ENCODE results near the gene BABAM2. TPM values are rescaled to one million over a fixed set of nuclear protein-coding genes. Genes with fewer than 3 reads are reported as not detected.

Gene BABAM2
- total and polyA plus RNA-seq, 9 of the 15 experiments (the other 6 are each of a cell fraction or from before 2014, with no cell fraction given): 10.9 to 37.4 (median 25.6) TPM

DNA sequence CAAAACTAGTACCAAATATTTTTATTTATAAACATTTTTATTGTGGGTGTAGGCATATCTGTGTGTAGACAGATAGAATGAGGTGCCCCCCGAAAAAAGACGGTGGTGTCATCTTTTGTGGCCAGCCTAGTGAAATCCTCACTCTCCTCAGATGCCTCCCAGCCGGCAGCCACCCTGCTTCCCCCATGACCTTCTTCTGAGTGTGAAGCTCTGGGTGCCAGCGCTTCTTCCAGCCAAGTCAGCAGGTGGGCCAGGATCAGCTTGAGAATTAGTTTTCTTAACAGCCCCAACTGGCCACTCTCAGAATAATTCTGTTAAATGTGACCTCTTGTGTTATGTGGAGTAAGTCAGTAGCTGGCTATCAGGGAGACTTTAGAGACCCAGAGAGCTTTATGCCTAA, 272.5 kb downstream of the BABAM2 start:
- TF ChIP-seq THRAP3 (IDR thresholded peaks at IDR 0.05; ENCODE audit: borderline replicate concordance) (no peak), PKNOX1 (IDR thresholded peaks at IDR 0.05) (no peak)
- TF ChIP-seq, protein P1, sequence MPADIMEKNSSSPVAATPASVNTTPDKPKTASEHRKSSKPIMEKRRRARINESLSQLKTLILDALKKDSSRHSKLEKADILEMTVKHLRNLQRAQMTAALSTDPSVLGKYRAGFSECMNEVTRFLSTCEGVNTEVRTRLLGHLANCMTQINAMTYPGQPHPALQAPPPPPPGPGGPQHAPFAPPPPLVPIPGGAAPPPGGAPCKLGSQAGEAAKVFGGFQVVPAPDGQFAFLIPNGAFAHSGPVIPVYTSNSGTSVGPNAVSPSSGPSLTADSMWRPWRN (IDR thresholded peaks at IDR 0.05; ENCODE audit: low read depth): no peak
- no peak for ATAC-seq

More for the DNA sequence above, 272.5 kb downstream of the BABAM2 start:
- BruUV-seq (replicated peaks): no TSS peak
- CTCF ChIA-PET (ENCODE audit: low intra/inter-chr PET ratio): no interaction called here
- FAIRE-seq: no peak
- H3K4me2 ChIP-seq (ENCODE audit: insufficient read depth, low read length): no peak overlapping the region
- no peaks in the 10 kb centered on the region for H4K20me1 ChIP-seq (replicated peaks; ENCODE audit: control insufficient read depth, insufficient read depth, low read length)
- 43% methylated on average over 4 of the region's 4 CpGs for WGBS (ENCODE audit: insufficient coverage, low coverage, missing lambda C conversion rate)
- in situ Hi-C loops (cut with MboI): loop anchor here (10.0 kb wide), 1 partner anchor 242 kb away; no protein-coding TSS in a partner anchor
- no peak overlapping the region for H3K27ac ChIP-seq (ENCODE audit: extremely low read depth, low read depth, low read length)
- intact Hi-C loops (cut with micrococcal nuclease): no loop called here
- H3K36me3 ChIP-seq (ENCODE audit: control insufficient read depth, insufficient read depth, low read length): no peaks in the 10 kb centered on the region
- H3K4me3 ChIP-seq: no peak overlapping the region
- H2AFZ ChIP-seq (ENCODE audit: low read depth, low read length): no peak overlapping the region
- no peak overlapping the region for H3K9ac ChIP-seq (ENCODE audit: insufficient read depth in 1 of 2, low read depth in 2 of 2, low read length in 2 of 2)
- no peaks in the 10 kb centered on the region for H3K9me3 ChIP-seq (replicated peaks; ENCODE audit: control insufficient read depth, insufficient read depth, low read depth, low read length)
- H3K27me3 ChIP-seq (ENCODE audit: control insufficient read depth in 2 of 2, insufficient read depth in 2 of 2, low read length in 2 of 2): no peaks in the 10 kb centered on the region
- H3K9me1 ChIP-seq (ENCODE audit: control insufficient read depth, insufficient read depth, low read length): no peaks in the 10 kb centered on the region
- no peak for DNase-seq (ENCODE audit: extremely low read depth in 1 of 4, low spot score in 3 of 4)
- no peaks in the 10 kb centered on the region for H3K79me2 ChIP-seq (ENCODE audit: control insufficient read depth, insufficient read depth, low read length)
- POLR2A ChIA-PET: interaction anchor here (0.8 to 1.0 kb wide), 2 partner anchors 11 to 65 kb away, joined by 3 read pairs; no protein-coding TSS in a partner anchor
- H3K4me1 ChIP-seq (replicated peaks in 1 of 2; ENCODE audit: control insufficient read depth in 2 of 2, insufficient read depth in 2 of 2, low read length in 2 of 2): no peaks in the 10 kb centered on the region
